SK-N-SH (cell line): ENCODE measurements around the gene GRAP. TPM values are rescaled to one million over a fixed set of nuclear protein-coding genes. Genes with fewer than 3 reads are reported as not detected.

ENCODE experiments used
- CTCF ChIA-PET: fragments of 300-600, 350-600 bp; formaldehyde crosslinking; extraction: SDS; loops from one replicate; lab custom pipeline; 2021; lab: Yijun Ruan, JAX
- POLR2A ChIA-PET: fragments of 350-600 bp; sonication (Branson Sonifier 250); formaldehyde crosslinking; extraction: SDS; loops from one replicate; lab custom pipeline; 2020; ENCODE audit warnings: antibody characterized with exemption, inconsistent platforms; lab: Yijun Ruan, JAX
- DNase-seq: peaks from one replicate; pipeline ENCODE4 v3.0.0; 2012
- H2AFZ ChIP-seq: fragments of 200-600 bp; sonication (generic); 2 replicates; pipeline ENCODE4 v1.8.1; 2016; ENCODE audit warnings: antibody characterized with exemption, mild to moderate bottlenecking, low read depth
- H3F3A ChIP-seq: fragments of 200-600 bp; sonication (generic); replicated peaks from 2 replicates; pipeline ENCODE3; 2016; ENCODE audit warnings: antibody characterized with exemption, mild to moderate bottlenecking; ENCODE audit not compliant: insufficient read depth
- H3K27ac ChIP-seq, 2 experiments: fragments of 200-500 bp in 1 of 2; fragments of 200-600 bp in 1 of 2; sonication (Bioruptor generic) in 1 of 2; sonication (generic), shearing (Covaris generic) in 1 of 2; 2 replicates each; pipeline versions ENCODE4 v1.5.1 to v1.6.1; 2014 to 2016; ENCODE audit warnings: low read depth in 2 of 2, inconsistent platforms in 1 of 2, low read length in 1 of 2, mild to moderate bottlenecking in 1 of 2, mixed read lengths in 1 of 2
- H3K27me3 ChIP-seq: fragments of 200-600 bp; sonication (generic), shearing (Covaris generic); 2 replicates; pipeline ENCODE4 v1.6.1; 2016; ENCODE audit warnings: mixed run types; ENCODE audit not compliant: insufficient read depth
- H3K36me3 ChIP-seq, 2 experiments: fragments of 200-500 bp in 1 of 2; fragments of 200-600 bp in 1 of 2; sonication (Bioruptor generic) in 1 of 2; sonication (generic) in 1 of 2; replicated peaks in 1 of 2; 2 replicates each; pipeline versions ENCODE3 to v1.5.1; 2014 to 2016; ENCODE audit warnings: low read length in 1 of 2, mild to moderate bottlenecking in 1 of 2; ENCODE audit not compliant: insufficient read depth in 2 of 2, control insufficient read depth in 1 of 2
- H3K4me1 ChIP-seq, 2 experiments: fragments of 200-500 bp in 1 of 2; fragments of 200-600 bp in 1 of 2; sonication (Bioruptor generic) in 1 of 2; sonication (generic), shearing (Covaris generic) in 1 of 2; 2 replicates each; pipeline versions ENCODE4 v1.5.1 to v1.6.1; 2014 to 2016; ENCODE audit warnings: low read depth in 1 of 2, low read length in 1 of 2, mixed run types in 1 of 2; ENCODE audit not compliant: insufficient read depth in 2 of 2, control insufficient read depth in 1 of 2
- H3K4me2 ChIP-seq: fragments of 200-600 bp; sonication (generic), shearing (Covaris generic); 2 replicates; pipeline ENCODE4 v1.6.1; 2017; ENCODE audit warnings: mixed run types
- H3K4me3 ChIP-seq, 2 experiments: fragments of 200-500 bp in 1 of 2; fragments of 200-600 bp in 1 of 2; sonication (Bioruptor generic) in 1 of 2; sonication (generic), shearing (Covaris generic) in 1 of 2; 2 replicates each; pipeline versions ENCODE4 v1.5.1 to v1.8.1; 2014 to 2016; ENCODE audit warnings: low read depth in 2 of 2, inconsistent platforms in 1 of 2, low read length in 1 of 2, mild to moderate bottlenecking in 1 of 2, mixed read lengths in 1 of 2, moderate library complexity in 1 of 2
- H3K79me2 ChIP-seq: fragments of 200-600 bp; sonication (generic); 2 replicates; pipeline ENCODE4 v1.8.1; 2017; ENCODE audit warnings: mild to moderate bottlenecking; ENCODE audit not compliant: insufficient read depth
- H3K9ac ChIP-seq: fragments of 200-600 bp; sonication (generic); 2 replicates; pipeline ENCODE4 v1.6.1; 2017; ENCODE audit warnings: mixed run types
- H3K9me2 ChIP-seq: fragments of 200-600 bp; sonication (generic); 2 replicates; pipeline ENCODE4 v1.6.1; 2017; ENCODE audit warnings: mixed run types
- H3K9me3 ChIP-seq: fragments of 200-600 bp; sonication (generic); 2 replicates; pipeline ENCODE4 v1.6.1; 2017; ENCODE audit warnings: mixed run types, mild to moderate bottlenecking, moderate library complexity
- H4K20me1 ChIP-seq: fragments of 200-600 bp; sonication (generic); 2 replicates; pipeline ENCODE4 v1.6.1; 2017; ENCODE audit warnings: mild to moderate bottlenecking, mixed run types; ENCODE audit not compliant: insufficient read depth
- ELF1 ChIP-seq: IDR thresholded peaks from 2 replicates; pipeline ENCODE4 v1.4.0; 2012
- EZH2phosphoT487 ChIP-seq: fragments of 200-600 bp; sonication (generic); IDR thresholded peaks from 2 replicates; pipeline ENCODE4 v1.6.1; 2017; ENCODE audit warnings: low read depth, mixed run types, mild to moderate bottlenecking, antibody characterized with exemption, moderate library complexity, borderline replicate concordance
- FOSL2 ChIP-seq: IDR thresholded peaks from 2 replicates; pipeline ENCODE4 v1.4.0; 2012; ENCODE audit warnings: low read depth, mild to moderate bottlenecking, moderate library complexity, borderline replicate concordance
- FOXM1 ChIP-seq: IDR thresholded peaks from 2 replicates; pipeline ENCODE4 v1.4.0; 2012; ENCODE audit warnings: low read depth, mild to moderate bottlenecking
- GABPA ChIP-seq: IDR thresholded peaks from 2 replicates; pipeline ENCODE4 v1.4.0; 2012; ENCODE audit warnings: low read depth, mild to moderate bottlenecking
- GATA2 ChIP-seq: sonication (generic); formaldehyde crosslinking; IDR thresholded peaks from 2 replicates; pipeline ENCODE4 v1.5.0; 2020; ENCODE audit warnings: mild to moderate bottlenecking, missing genetic modification reagents
- JUND ChIP-seq: IDR thresholded peaks from 2 replicates; pipeline ENCODE4 v1.4.0; 2012
- NRF1 ChIP-seq: IDR thresholded peaks from 2 replicates; pipeline ENCODE4 v1.6.1; 2012; ENCODE audit warnings: low read depth, mild to moderate bottlenecking, low read length
- POLR2AphosphoS5 ChIP-seq: IDR thresholded peaks from 2 replicates; pipeline ENCODE4 v1.6.1; 2012; ENCODE audit warnings: low read depth, low read length
- RFX5 ChIP-seq: IDR thresholded peaks from 2 replicates; pipeline ENCODE4 v1.6.1; 2012; ENCODE audit warnings: mild to moderate bottlenecking, improper control_type of control experiment, low read length
- RXRA ChIP-seq: IDR thresholded peaks from 2 replicates; pipeline ENCODE4 v1.4.0; 2012; ENCODE audit warnings: low read depth, mild to moderate bottlenecking, borderline replicate concordance
- TAF1 ChIP-seq: IDR thresholded peaks from 2 replicates; pipeline ENCODE4 v1.6.1; 2012; ENCODE audit warnings: low read depth, mild to moderate bottlenecking, low read length, moderate library complexity, borderline replicate concordance
- TEAD4 ChIP-seq: IDR thresholded peaks from 2 replicates; pipeline ENCODE4 v1.4.0; 2012; ENCODE audit warnings: mild to moderate bottlenecking, borderline replicate concordance; ENCODE audit not compliant: insufficient read depth
- YY1 ChIP-seq: IDR thresholded peaks from 2 replicates; pipeline ENCODE4 v1.4.0; 2012; ENCODE audit warnings: low read depth, mild to moderate bottlenecking
- WGBS: methylation state at CpG from one replicate; pipeline ENCODE4 v1.1.6; 2017; ENCODE audit warnings: low lambda C conversion rate; 5-methylcytosine and 5-hydroxymethylcytosine counted together
- polyA plus RNA-seq, 3 experiments: library from polyadenylated mRNA; depleted of rRNA; stranded (reverse); fragments of >200 nt; gene quantifications; 2 replicates each; pipeline ENCODE4 v1.2.3, GENCODE V29; 2012
- TF ChIP-seq, protein P1 (sequence below): fragments of 200-600 bp; sonication (generic); IDR thresholded peaks from 2 replicates; pipeline ENCODE4 v1.6.1; 2017; ENCODE audit warnings: antibody characterized with exemption, mild to moderate bottlenecking, moderate library complexity
- TF ChIP-seq, protein P2 (sequence below): IDR thresholded peaks from 2 replicates; pipeline ENCODE4; 2012
- TF ChIP-seq, protein P3 (sequence below): IDR thresholded peaks from 2 replicates; pipeline ENCODE4 v1.4.0; 2012; ENCODE audit warnings: low read depth, borderline replicate concordance
- TF ChIP-seq, protein P4 (sequence below): IDR thresholded peaks from 2 replicates; pipeline ENCODE4 v1.6.1; 2012; ENCODE audit warnings: mild to moderate bottlenecking, low read depth, low read length, moderate library complexity
- TF ChIP-seq, protein P5 (sequence below): fragments of 150-350 bp; IDR thresholded peaks from 2 replicates; pipeline ENCODE4 v1.6.1; 2016; ENCODE audit warnings: mild to moderate bottlenecking, low read depth, low read length
- TF ChIP-seq, protein P6 (sequence below): IDR thresholded peaks from 2 replicates; pipeline ENCODE4 v1.4.0; 2012; ENCODE audit warnings: low read depth

The GRAP gene
- polyA plus RNA-seq, 1 of the 3 experiments (the other 2 are of a cell fraction) = 0.02 TPM

DNA sequence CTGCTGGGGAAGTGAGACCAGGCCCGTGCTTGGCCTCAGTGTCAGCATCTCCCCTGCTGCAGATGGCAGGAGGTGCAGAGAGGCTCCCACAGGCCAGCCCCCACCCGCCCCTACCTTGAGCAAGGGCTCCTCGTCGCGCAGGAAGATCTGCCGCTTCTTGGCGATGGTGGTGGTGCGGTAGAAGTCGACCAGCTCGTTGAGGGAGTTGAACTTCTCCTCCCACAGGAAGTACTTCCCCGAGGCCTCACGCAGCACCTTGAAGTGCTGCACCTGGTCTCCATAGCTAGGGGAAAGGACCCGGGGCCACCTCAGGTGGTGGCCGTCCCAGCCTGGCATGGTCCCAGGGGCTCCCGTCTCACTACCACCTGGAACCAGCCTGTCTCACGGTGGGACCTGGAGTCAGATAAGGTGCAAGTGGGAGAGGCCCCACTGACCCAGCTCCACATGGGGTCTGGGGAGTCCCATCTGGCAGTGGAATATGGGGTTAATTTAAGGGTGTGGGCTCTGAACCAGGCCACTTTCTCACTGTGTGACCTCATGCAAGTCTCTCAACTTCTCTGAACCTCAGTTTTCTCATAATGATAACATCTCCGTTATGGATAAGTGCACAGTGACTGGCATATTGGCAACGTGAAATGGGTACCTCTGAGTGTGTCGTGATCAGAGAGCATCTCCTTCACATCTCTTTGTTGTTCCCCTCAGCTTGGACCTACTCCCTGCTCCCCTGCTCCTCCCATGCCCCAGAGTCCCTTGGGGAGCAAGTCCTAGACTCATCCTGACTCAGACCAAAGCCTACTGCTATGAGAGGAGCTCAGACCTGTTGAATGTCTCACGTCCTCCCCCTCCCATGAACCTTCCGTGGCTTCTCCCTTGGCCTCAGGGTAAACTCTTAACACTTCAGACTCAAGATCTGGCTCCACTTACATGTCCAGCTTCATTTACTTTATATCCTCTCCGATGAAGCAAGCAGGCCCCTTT lies 22.4 kb downstream of the GRAP start:
- WGBS = 94% methylated on average over 14 of the region's 22 CpGs
- peaks cover 5% of the 10 kb centered on the region for H3F3A ChIP-seq
- H3K4me3 ChIP-seq = no peak overlapping the region
- no peak overlapping the region for H2AFZ ChIP-seq
- H4K20me1 ChIP-seq = no peaks in the 10 kb centered on the region
- CTCF ChIA-PET = interaction anchor here (1.3 to 3.6 kb wide), 2 partner anchors 46 to 64 kb away, joined by 3 to 26 read pairs; no protein-coding TSS in a partner anchor
- no peaks in the 10 kb centered on the region for H3K79me2 ChIP-seq
- no peaks in the 10 kb centered on the region for H3K9me2 ChIP-seq
- POLR2A ChIA-PET = no interaction called here
- TF ChIP-seq, protein P1, sequence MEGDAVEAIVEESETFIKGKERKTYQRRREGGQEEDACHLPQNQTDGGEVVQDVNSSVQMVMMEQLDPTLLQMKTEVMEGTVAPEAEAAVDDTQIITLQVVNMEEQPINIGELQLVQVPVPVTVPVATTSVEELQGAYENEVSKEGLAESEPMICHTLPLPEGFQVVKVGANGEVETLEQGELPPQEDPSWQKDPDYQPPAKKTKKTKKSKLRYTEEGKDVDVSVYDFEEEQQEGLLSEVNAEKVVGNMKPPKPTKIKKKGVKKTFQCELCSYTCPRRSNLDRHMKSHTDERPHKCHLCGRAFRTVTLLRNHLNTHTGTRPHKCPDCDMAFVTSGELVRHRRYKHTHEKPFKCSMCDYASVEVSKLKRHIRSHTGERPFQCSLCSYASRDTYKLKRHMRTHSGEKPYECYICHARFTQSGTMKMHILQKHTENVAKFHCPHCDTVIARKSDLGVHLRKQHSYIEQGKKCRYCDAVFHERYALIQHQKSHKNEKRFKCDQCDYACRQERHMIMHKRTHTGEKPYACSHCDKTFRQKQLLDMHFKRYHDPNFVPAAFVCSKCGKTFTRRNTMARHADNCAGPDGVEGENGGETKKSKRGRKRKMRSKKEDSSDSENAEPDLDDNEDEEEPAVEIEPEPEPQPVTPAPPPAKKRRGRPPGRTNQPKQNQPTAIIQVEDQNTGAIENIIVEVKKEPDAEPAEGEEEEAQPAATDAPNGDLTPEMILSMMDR = no peak
- TF ChIP-seq RFX5 = no peak
- TF ChIP-seq, protein P2, sequence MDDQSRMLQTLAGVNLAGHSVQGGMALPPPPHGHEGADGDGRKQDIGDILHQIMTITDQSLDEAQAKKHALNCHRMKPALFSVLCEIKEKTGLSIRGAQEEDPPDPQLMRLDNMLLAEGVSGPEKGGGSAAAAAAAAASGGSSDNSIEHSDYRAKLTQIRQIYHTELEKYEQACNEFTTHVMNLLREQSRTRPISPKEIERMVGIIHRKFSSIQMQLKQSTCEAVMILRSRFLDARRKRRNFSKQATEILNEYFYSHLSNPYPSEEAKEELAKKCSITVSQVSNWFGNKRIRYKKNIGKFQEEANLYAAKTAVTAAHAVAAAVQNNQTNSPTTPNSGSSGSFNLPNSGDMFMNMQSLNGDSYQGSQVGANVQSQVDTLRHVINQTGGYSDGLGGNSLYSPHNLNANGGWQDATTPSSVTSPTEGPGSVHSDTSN = no peak
- TF ChIP-seq GABPA = no peak
- no peak for TF ChIP-seq YY1
- no peak for TF ChIP-seq POLR2AphosphoS5
- TF ChIP-seq RXRA = no peak
- TF ChIP-seq, protein P3, sequence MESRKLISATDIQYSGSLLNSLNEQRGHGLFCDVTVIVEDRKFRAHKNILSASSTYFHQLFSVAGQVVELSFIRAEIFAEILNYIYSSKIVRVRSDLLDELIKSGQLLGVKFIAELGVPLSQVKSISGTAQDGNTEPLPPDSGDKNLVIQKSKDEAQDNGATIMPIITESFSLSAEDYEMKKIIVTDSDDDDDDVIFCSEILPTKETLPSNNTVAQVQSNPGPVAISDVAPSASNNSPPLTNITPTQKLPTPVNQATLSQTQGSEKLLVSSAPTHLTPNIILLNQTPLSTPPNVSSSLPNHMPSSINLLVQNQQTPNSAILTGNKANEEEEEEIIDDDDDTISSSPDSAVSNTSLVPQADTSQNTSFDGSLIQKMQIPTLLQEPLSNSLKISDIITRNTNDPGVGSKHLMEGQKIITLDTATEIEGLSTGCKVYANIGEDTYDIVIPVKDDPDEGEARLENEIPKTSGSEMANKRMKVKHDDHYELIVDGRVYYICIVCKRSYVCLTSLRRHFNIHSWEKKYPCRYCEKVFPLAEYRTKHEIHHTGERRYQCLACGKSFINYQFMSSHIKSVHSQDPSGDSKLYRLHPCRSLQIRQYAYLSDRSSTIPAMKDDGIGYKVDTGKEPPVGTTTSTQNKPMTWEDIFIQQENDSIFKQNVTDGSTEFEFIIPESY = no peak
- no peak for TF ChIP-seq FOSL2
- TF ChIP-seq, protein P4, sequence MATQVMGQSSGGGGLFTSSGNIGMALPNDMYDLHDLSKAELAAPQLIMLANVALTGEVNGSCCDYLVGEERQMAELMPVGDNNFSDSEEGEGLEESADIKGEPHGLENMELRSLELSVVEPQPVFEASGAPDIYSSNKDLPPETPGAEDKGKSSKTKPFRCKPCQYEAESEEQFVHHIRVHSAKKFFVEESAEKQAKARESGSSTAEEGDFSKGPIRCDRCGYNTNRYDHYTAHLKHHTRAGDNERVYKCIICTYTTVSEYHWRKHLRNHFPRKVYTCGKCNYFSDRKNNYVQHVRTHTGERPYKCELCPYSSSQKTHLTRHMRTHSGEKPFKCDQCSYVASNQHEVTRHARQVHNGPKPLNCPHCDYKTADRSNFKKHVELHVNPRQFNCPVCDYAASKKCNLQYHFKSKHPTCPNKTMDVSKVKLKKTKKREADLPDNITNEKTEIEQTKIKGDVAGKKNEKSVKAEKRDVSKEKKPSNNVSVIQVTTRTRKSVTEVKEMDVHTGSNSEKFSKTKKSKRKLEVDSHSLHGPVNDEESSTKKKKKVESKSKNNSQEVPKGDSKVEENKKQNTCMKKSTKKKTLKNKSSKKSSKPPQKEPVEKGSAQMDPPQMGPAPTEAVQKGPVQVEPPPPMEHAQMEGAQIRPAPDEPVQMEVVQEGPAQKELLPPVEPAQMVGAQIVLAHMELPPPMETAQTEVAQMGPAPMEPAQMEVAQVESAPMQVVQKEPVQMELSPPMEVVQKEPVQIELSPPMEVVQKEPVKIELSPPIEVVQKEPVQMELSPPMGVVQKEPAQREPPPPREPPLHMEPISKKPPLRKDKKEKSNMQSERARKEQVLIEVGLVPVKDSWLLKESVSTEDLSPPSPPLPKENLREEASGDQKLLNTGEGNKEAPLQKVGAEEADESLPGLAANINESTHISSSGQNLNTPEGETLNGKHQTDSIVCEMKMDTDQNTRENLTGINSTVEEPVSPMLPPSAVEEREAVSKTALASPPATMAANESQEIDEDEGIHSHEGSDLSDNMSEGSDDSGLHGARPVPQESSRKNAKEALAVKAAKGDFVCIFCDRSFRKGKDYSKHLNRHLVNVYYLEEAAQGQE = no peak
- TF ChIP-seq, protein P5, sequence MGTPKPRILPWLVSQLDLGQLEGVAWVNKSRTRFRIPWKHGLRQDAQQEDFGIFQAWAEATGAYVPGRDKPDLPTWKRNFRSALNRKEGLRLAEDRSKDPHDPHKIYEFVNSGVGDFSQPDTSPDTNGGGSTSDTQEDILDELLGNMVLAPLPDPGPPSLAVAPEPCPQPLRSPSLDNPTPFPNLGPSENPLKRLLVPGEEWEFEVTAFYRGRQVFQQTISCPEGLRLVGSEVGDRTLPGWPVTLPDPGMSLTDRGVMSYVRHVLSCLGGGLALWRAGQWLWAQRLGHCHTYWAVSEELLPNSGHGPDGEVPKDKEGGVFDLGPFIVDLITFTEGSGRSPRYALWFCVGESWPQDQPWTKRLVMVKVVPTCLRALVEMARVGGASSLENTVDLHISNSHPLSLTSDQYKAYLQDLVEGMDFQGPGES = no peak
- TF ChIP-seq TAF1 = no peak
- no peak for TF ChIP-seq ELF1
- TF ChIP-seq, protein P6, sequence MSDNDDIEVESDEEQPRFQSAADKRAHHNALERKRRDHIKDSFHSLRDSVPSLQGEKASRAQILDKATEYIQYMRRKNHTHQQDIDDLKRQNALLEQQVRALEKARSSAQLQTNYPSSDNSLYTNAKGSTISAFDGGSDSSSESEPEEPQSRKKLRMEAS = no peak
- no peak for TF ChIP-seq NRF1
- no peak for TF ChIP-seq GATA2
- no peak for TF ChIP-seq FOXM1
- TF ChIP-seq JUND = no peak
- no peak for TF ChIP-seq EZH2phosphoT487
- TF ChIP-seq TEAD4 = no peak
- no peaks in the 10 kb centered on the region for H3K9me3 ChIP-seq
- H3K27me3 ChIP-seq = no peaks in the 10 kb centered on the region
- DNase-seq = no peak
- no peaks in the 10 kb centered on the region for H3K36me3 ChIP-seq
- H3K4me2 ChIP-seq = no peak overlapping the region
- H3K4me1 ChIP-seq = peaks cover 0 to 14% of the 10 kb centered on the region in 2 experiments; a peak in 1 of 4 replicates
- H3K27ac ChIP-seq = no peak overlapping the region
- no peak overlapping the region for H3K9ac ChIP-seq
